Pons (tissue), 1 donor: ENCODE data around the gene SH3BGRL.

ENCODE experiments used
- DNase-seq: peaks from one replicate; pipeline ENCODE4 v3.0.0-alpha.2; 2016; ENCODE audit warnings: low spot score

SH3BGRL gene

DNA sequence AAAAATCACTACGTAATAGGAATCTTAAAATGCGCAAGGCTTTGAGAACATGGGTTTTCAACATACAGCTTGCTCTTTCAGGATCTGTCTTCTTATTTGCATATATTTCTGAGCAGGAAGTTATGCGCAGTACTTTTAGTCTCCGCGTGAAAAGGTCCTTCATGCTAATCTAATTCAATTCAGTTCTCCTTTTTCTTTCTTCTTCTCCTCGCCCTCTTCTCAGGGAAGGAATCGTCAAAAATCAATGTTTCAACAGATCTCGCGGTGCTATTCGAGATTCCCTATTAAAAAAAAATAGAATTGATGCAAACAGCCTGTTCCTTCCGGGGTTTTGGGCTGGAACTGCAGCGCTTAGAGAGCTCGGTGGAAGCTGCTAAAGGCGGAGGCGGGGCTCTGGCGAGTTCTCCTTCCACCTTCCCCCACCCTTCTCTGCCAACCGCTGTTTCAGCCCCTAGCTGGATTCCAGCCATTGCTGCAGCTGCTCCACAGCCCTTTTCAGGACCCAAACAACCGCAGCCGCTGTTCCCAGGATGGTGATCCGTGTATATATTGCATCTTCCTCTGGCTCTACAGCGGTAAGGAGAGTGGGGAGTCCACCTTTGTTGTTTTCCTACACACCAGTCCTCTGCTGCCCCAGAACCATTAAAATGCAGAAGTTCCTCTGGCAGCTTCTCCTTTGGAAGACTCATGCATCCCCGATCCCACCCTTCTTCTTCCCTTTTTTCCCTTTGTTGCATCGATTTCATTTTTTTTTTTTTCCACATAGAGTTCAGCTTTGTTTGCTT lies at the start of gene SH3BGRL, which contains the start of gene HMGN5:
SH3BGRL (plus strand) TSS at position 432 of the 785 bp plus-strand sequence; CDS start at position 531, 99 bp downstream.
HMGN5 (minus strand) TSS at position 243 of the 785 bp plus-strand sequence. CDS start 80,364 bp downstream, outside the sequence.
- DNase-seq, result peak; percentile 79

GRCh38 chrX:81168391-81168790 lies 33.5 kb upstream of the SH3BGRL start:
- no peak for DNase-seq

GRCh38 chrX:81174286-81174685 lies 27.6 kb upstream of the SH3BGRL start:
- DNase-seq, result peak; percentile 43

DNA sequence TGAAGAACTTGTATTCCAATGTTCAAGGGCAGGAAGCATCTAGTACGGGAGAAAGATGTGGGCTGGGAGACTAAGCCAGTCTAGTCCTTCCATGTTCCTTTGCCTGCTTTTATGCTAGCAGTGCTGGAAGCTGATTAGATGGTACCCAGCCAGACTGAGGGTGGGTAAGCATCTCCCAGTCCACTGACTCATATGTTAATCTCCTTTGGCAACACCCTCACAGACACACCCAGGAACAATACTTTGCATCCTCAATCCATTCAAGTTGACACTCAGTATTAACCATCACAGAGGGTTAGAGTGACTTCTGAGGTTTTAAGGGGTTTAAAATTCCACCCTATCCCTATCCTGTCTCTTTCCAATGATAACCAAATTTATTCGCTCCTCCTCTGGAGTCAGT lies 6.6 kb upstream of the SH3BGRL start:
- no peak for DNase-seq

DNA sequence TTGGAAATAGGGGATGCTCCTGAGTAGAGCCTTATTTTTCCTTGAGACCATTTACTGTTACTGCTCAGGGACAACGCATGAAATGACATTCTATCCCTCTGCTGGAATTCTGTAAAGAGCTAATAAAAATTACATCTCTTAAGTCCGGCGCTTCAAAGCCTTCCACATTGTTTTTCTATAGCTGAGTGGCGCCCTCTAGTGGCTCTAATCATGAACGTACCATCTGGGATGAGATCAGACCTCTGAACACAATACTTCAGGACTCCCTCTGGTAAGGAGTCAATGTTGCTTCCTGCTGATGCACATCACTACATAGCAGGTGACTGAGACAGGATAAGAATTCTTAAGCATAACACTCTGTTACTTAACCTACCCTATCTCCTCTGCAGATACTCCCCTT lies 6.2 kb upstream of the SH3BGRL start:
- peak; percentile 51 for DNase-seq

DNA sequence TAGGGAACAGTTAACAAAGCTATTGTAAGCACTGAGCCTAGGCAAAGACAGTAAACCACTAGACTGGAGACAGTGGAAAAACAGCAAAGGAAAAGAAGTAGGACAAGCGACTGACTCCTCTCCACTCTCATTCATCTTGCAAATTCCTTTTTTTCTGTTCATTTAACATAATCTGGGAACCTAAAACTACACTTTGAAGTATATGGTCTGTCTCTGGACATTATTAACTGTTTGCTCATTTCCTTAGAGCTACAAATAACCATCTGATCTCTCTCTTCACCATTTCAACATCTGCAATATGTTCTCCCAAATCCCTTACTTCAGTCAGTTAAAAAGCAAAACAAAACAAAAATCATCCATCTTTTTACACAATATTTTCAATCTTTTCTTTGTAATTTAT lies 831 bp upstream of the SH3BGRL start:
- DNase-seq, result peak; percentile 19

DNA sequence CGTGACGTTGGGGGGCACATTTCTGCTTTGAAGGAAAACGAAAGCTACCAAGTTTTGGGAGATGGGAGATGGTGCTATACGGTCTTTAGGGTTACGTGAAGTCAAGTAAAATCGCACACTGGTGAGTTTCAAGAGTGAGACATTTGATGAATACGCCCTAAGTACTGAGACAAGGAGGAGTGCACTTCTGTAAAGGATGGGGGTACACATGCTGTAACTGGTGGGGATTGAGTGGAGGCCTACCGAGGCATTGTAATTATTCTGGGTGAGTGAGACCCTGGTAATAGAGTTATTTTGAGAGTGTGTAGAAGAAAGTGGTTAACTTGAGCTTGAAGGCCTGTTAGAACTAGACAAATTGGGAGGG lies 536 bp downstream of the SH3BGRL start:
- no peak for DNase-seq

DNA sequence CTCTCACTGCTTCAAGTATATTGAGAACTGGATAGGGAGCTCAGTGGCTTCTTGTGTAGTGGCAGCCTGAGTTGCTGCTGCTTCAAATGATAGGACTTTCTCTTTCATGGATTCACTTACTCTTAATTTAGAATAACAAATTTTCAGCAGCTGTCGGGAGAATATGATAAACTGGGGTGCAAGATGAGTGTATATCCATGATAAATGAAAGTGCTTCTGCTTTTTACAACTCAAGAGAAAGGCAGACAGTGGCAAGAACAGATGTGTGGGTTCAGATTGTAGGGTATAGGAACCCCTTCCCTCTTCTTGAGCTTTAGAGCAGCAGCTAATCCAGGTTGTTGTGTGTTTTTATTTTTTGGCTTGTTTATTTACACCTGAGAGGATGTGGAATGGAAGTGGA lies 1.0 kb downstream of the SH3BGRL start:
- no peak for DNase-seq

DNA sequence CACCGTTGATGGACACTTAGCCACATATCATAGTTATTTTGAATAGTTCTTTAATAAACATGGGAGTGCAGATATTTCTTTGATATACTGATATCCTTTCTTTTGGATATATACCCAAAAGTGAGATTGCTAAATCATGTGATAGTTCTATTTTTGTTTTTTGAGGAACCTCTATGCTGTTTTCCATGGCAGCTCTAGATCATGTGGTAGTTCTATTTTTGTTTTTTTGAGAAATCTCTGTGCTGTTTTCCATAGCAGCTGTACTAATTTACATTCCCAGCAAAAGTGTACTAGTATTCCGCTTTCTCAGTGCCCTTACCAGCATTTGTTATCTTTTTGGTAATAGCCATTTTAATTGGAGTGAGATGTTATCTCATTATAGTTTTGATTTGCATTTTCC lies 3.6 kb downstream of the SH3BGRL start:
- no peak for DNase-seq

- no peak for DNase-seq
Observed at GRCh38 chrX:81206476-81206875, 4.6 kb downstream of the SH3BGRL start.

- DNase-seq, result no peak
Observed at GRCh38 chrX:81208916-81209315, 7.0 kb downstream of the SH3BGRL start.

- DNase-seq, result no peak
Observed at GRCh38 chrX:81215685-81216084, 13.8 kb downstream of the SH3BGRL start.

- DNase-seq, result no peak
Observed at GRCh38 chrX:81229229-81229628, 27.3 kb downstream of the SH3BGRL start.

DNA sequence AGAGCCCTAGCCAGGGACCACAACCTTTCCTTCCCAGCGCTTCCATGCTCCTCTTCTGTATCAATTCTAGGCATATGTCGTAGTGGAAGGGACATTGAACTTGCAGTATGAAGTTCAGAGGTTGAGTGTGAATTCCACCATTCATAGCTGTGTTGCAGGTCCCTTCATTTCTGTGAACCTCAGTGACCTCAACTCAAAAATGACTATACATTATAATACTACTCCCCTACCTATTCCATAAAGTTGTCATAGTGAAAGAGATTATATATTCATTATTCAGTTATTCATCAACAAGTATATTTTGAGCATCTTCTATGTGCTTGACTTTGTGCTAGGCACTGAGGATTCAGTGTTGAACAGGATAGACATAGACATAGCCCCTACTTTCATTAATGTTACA lies 28.0 kb downstream of the SH3BGRL start:
- no peak for DNase-seq

DNA sequence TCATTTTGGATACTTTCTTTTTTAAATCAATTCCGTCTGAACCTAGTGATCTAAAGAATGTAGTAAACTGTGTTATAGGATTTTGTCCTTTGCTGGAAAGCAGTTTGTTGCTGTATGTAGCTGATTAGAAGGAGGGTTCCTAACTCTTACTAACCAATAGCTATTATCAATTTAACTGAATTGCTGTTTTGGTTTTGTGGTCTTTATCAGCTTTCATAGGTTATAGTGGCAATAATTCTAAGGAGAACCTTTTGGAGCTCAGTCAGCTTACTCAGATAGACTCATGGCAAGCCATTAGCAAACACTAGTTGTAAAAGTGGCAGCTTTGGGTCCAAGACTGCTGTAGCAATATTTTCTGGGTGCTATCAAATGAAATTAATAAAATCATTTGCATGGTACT lies 29.6 kb downstream of the SH3BGRL start:
- DNase-seq, result no peak

GRCh38 chrX:81232218-81232617 lies 30.3 kb downstream of the SH3BGRL start:
- no peak for DNase-seq

- DNase-seq, result no peak
Observed at GRCh38 chrX:81237516-81237915, 35.6 kb downstream of the SH3BGRL start.

GRCh38 chrX:81238166-81238565 lies 36.3 kb downstream of the SH3BGRL start:
- no peak for DNase-seq

- DNase-seq, result no peak
Observed at GRCh38 chrX:81240701-81241331, 38.9 kb downstream of the SH3BGRL start.

- no peak for DNase-seq
Observed at GRCh38 chrX:81241753-81242152, 39.9 kb downstream of the SH3BGRL start.

DNA sequence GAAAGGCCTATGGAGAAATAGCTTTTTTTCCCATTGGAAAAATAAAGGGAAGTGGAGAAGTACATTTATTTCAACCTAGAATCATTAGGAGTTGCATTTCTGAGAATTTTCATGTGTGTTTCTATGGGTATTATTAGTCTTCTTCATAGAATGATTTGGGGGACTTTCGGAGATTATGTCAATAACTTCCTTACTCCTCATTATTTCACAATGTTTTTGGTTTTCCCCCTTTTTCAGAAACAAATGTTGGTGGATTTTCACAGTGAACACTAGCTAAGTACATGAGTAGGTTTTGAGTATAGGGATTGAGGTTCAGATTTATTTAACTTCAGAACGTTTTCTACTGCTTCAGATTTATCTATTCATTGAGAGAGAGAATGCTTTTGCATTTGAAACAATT lies 54.0 kb downstream of the SH3BGRL start:
- DNase-seq, result no peak

- no peak for DNase-seq
Observed at GRCh38 chrX:81257817-81258216, 55.9 kb downstream of the SH3BGRL start.

GRCh38 chrX:81259020-81259713 lies 57.3 kb downstream of the SH3BGRL start:
- no peak for DNase-seq
